Activated effector memory CD4-positive, alpha-beta T cell treated with anti-CD3 and anti-CD28 coated beads, Interleukin-2, amount 50 U/mL, for 16 hours (primary cell): Measurements from ENCODE around the gene TOB1.

ENCODE experiments used
- DNase-seq: peaks from one replicate; pipeline ENCODE4 v3.0.0-alpha.2; 2020

Gene TOB1

GRCh38 chr17:50844117-50844700 lies 21.9 kb downstream of the TOB1 start:
- no peak for DNase-seq

- DNase-seq, result no peak
Measured at GRCh38 chr17:50843150-50843905, 22.8 kb downstream of the TOB1 start.

- no peak for DNase-seq
Measured at GRCh38 chr17:50842506-50843149, 23.5 kb downstream of the TOB1 start.

- DNase-seq, result peak; percentile 80
Measured at GRCh38 chr17:50841949-50842354, 24.2 kb downstream of the TOB1 start.

- DNase-seq, result no peak
Measured at GRCh38 chr17:50841277-50841948, 24.7 kb downstream of the TOB1 start.

GRCh38 chr17:50840311-50840851 lies 25.8 kb downstream of the TOB1 start:
- DNase-seq, result no peak

- DNase-seq, result no peak
Measured at GRCh38 chr17:50839591-50840310, 26.4 kb downstream of the TOB1 start.

GRCh38 chr17:50837980-50838954 lies 27.9 kb downstream of the TOB1 start:
- DNase-seq, result no peak

GRCh38 chr17:50837286-50837979 lies 28.7 kb downstream of the TOB1 start:
- no peak for DNase-seq

- peak; percentile 56 for DNase-seq
Measured at GRCh38 chr17:50836826-50837225, 29.3 kb downstream of the TOB1 start.

GRCh38 chr17:50835301-50836234 lies 30.6 kb downstream of the TOB1 start, which contains the start of gene WFIKKN2:
TSS of gene WFIKKN2 (plus strand) at chr17:50835586. CDS start at chr17:50835938, 352 bp downstream.
- DNase-seq, result peak; percentile 54

- DNase-seq, result peak; percentile 28
Measured at GRCh38 chr17:50834429-50835300, 31.5 kb downstream of the TOB1 start.

- peak; percentile 42 for DNase-seq
Measured at GRCh38 chr17:50833510-50834428, 32.4 kb downstream of the TOB1 start.

- DNase-seq, result peak; percentile 42
Measured at GRCh38 chr17:50832864-50833381, 33.2 kb downstream of the TOB1 start.

- peak; percentile 42 for DNase-seq
Measured at GRCh38 chr17:50832267-50832863, 33.8 kb downstream of the TOB1 start.

GRCh38 chr17:50831471-50831928 lies 34.7 kb downstream of the TOB1 start:
- DNase-seq, result peak; percentile 44
